Activated naive CD8-positive, alpha-beta T cell treated with anti-CD3 and anti-CD28 coated beads for 36 hours (primary cell): ENCODE measurements around the gene USP37. TPM values are rescaled to one million over a fixed set of nuclear protein-coding genes. Genes with fewer than 3 reads are reported as not detected.

Source experiments
- DNase-seq: peaks from one replicate; pipeline ENCODE4 v3.0.0; 2021
- H3K27ac Mint-ChIP-seq: one replicate; pipeline ENCODE4 v1.8.0; 2022; ENCODE audit warnings: mild to moderate bottlenecking, moderate library complexity, mixed read lengths
- H3K27me3 Mint-ChIP-seq: one replicate; pipeline ENCODE4 v1.8.0; 2022; ENCODE audit warnings: mild to moderate bottlenecking, mixed read lengths
- H3K36me3 Mint-ChIP-seq: one replicate; pipeline ENCODE4 v1.8.0; 2021; ENCODE audit warnings: mild to moderate bottlenecking, mixed read lengths
- H3K4me1 Mint-ChIP-seq: one replicate; pipeline ENCODE4 v1.8.0; 2021; ENCODE audit warnings: mixed read lengths
- H3K4me3 Mint-ChIP-seq: one replicate; pipeline ENCODE4 v1.8.0; 2022; ENCODE audit warnings: mild to moderate bottlenecking, moderate library complexity, mixed read lengths
- H3K9me3 Mint-ChIP-seq: one replicate; pipeline ENCODE4 v1.8.0; 2022; ENCODE audit warnings: mixed read lengths
- total RNA-seq, 2 experiments: library from RNA; stranded (reverse); gene quantifications; one replicate each; pipeline ENCODE4 v1.2.3, GENCODE V29; 2021

USP37 gene
- total RNA-seq, 2 experiments from 2014 or later, result 29.7 to 31.2 TPM

DNA sequence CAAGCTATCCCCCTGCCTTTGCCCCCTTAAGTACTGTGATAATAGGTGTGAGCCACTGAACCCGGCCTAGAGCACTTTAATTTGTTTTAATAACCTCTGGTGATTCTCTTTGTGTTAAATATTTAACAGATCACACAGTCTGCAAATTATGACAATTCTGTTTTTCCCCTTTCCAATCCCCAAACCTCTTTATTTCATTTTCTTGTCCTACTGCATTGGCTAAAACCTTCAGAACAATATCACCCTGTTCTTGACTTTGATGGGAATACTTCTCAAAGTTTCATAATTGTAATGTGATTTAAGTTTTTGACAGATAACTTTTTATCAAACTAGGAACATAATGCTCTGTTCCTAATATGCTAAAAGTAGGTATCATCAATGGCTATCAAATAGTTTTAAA, 44.5 kb downstream of the USP37 start:
- H3K9me3 Mint-ChIP-seq, result peaks cover 5% of the 10 kb centered on the region
- peaks cover 10% of the 10 kb centered on the region for H3K4me1 Mint-ChIP-seq
- H3K36me3 Mint-ChIP-seq, result peaks cover 55% of the 10 kb centered on the region
- no peak overlapping the region for H3K4me3 Mint-ChIP-seq
- H3K27me3 Mint-ChIP-seq, result no peaks in the 10 kb centered on the region
- no peak for DNase-seq
- H3K27ac Mint-ChIP-seq, result no peak overlapping the region

DNA sequence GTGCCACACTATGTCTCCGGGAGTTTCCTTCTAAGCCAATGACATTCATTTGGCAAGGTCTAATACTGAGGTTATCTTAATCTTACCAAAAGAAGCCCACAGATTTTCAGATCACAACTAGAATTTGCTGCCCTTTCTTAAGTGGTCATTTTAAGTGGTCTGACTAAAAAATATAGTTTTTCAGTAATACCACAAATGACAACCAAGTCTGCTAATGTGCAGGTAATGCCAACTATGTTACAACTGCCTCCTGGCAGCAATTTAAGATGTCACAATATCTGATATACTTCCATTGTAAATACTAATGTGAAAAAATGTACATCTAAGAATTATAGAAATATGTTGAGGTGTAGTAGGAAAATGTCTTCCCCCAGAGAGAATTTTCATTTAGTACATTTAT, 49.3 kb downstream of the USP37 start:
- peaks cover 35% of the 10 kb centered on the region for H3K36me3 Mint-ChIP-seq
- no peak overlapping the region for H3K4me3 Mint-ChIP-seq
- no peaks in the 10 kb centered on the region for H3K27me3 Mint-ChIP-seq
- peaks cover 29% of the 10 kb centered on the region for H3K4me1 Mint-ChIP-seq
- no peak for DNase-seq
- H3K27ac Mint-ChIP-seq, result peak overlapping the region; percentile 48
- H3K9me3 Mint-ChIP-seq, result no peaks in the 10 kb centered on the region

DNA sequence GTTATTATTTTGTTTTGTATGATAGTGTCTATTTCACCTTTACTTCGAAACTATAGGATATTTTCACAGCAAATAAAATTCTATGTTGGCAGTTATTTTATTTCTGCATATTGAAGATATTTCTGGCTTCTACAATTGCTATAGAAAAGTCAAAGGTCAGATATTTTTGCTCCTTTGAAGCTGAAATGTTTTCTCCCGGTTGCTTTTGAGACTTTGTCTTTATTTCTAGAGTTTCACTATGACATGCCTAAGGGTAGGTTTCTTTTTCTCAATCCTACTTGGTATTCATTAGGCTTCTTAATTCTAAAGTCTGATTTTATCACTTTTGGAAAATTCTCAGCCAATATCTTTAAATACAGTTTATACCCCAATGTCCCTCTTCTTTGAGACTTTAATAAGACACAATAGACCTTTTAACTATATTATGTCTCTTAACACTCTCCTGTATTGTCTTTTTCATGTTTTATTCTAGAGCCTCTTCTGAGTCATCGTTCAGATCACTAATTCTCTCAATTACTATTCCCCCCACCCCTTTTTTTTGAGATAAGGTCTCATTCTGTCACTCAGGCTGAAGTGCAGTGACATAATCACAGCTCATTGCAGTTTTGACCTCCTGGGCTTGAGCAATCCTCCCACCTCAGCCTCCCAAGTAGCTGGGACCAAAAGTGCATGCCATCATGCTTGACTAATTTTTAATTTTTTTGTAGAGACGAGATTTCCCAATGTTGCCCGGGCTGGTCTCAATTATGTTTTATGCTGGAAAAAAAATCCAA, 50.5 kb downstream of the USP37 start:
- no peak for DNase-seq
- no peak overlapping the region for H3K4me3 Mint-ChIP-seq
- H3K36me3 Mint-ChIP-seq, result peaks cover 32% of the 10 kb centered on the region
- H3K9me3 Mint-ChIP-seq, result no peaks in the 10 kb centered on the region
- no peaks in the 10 kb centered on the region for H3K27me3 Mint-ChIP-seq
- H3K4me1 Mint-ChIP-seq, result peaks cover 29% of the 10 kb centered on the region
- peak overlapping the region; percentile 76 for H3K27ac Mint-ChIP-seq

DNA sequence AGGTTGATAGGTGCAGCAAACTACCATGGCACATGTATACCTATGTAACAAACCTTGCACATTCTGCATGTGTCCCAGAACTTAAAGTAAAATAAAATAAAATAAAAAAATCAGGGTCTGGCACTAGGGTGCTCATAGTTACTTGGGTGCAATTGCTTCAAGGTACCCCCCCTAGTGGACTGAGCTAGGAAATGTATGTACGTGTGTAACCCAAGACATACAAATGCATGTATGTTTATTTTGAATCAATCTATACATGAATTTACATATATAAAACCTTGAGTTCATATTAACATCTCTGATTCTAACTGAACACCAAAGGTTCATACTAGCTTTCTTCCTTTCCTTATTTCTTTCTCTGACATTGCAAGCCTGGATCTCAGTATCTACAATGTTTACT, 51.5 kb downstream of the USP37 start:
- no peaks in the 10 kb centered on the region for H3K9me3 Mint-ChIP-seq
- H3K4me3 Mint-ChIP-seq, result no peak overlapping the region
- H3K27ac Mint-ChIP-seq, result no peak overlapping the region
- peaks cover 29% of the 10 kb centered on the region for H3K4me1 Mint-ChIP-seq
- H3K36me3 Mint-ChIP-seq, result peaks cover 30% of the 10 kb centered on the region
- no peaks in the 10 kb centered on the region for H3K27me3 Mint-ChIP-seq
- no peak for DNase-seq

DNA sequence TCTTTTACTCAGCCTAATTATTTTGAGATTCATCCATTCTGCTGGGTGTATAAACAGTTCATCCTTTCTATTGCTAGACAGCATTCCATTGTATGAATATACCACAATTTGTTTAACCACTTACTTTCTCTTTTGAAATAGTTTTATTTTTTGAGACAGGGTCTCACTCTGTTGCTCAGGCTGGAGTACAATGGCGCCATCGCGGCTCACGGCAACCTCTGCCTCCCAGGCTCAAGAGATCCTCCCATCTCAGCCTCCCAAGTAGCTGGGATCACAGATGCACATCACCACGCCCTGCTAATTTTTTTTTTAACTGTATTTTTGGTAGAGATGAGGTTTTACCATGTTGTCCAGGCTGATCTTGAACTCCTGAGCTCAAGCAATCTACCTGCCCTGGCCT, 54.5 kb downstream of the USP37 start:
- no peak overlapping the region for H3K4me3 Mint-ChIP-seq
- no peak overlapping the region for H3K27ac Mint-ChIP-seq
- H3K27me3 Mint-ChIP-seq, result no peaks in the 10 kb centered on the region
- no peak for DNase-seq
- no peaks in the 10 kb centered on the region for H3K9me3 Mint-ChIP-seq
- H3K4me1 Mint-ChIP-seq, result peaks cover 21% of the 10 kb centered on the region
- peaks cover 20% of the 10 kb centered on the region for H3K36me3 Mint-ChIP-seq

DNA sequence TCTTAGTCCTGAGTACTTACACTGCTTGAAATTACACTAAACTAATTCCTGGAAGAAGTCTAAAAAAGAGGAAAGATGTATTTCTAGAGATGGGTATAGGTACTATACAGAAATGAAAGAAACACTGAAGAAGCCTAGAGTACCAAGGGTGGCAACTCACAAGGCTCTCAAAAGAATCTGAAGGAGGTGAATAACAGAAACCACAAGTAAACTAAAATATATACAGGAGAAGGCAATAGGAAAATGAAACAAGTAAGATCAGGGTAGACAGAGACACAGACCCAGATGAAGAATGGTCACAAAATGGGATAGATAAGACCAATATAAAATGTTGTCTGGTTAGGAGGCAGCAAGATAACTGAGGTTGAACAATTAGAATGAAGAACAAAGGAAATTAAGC, 59.9 kb downstream of the USP37 start:
- H3K36me3 Mint-ChIP-seq, result peaks cover 34% of the 10 kb centered on the region

DNA sequence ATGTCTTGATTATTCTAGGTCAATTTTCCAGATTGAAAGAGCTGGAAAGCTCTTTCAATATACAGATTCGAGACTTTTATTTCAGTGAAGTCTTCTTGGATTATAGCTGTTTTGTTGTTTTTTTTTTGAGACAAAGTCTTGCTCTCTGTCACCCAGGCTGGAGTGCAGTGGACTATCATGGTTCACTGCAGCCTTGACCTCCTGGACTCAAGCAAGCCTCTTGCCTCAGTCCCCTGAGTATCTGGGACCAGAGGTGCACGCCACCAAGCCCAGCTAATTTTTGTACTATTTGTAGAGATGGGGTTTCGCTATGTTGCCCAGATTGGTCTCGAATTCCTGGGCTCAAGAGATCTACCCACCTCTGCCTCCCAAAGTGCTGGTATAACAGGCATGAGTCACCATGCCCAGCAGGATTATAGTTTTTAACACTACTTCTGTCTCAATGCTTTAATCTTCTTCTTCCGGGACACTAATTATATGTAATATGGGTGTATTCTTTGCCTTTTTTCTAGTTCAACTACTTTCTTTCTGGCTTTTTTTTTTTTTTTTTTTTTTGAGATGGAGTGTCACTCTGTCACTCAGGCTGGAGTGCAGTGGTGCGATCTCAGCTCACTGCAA, 62.3 kb downstream of the USP37 start:
- H3K4me1 Mint-ChIP-seq, result peaks cover 5% of the 10 kb centered on the region
- H3K36me3 Mint-ChIP-seq, result peaks cover 42% of the 10 kb centered on the region
- no peak overlapping the region for H3K27ac Mint-ChIP-seq
- H3K27me3 Mint-ChIP-seq, result no peaks in the 10 kb centered on the region
- no peak for DNase-seq
- no peaks in the 10 kb centered on the region for H3K9me3 Mint-ChIP-seq
- no peak overlapping the region for H3K4me3 Mint-ChIP-seq

More for the DNA sequence above, 59.9 kb downstream of the USP37 start:
- no peak for DNase-seq
- Mint-ChIP-seq H3K9me3 (no peaks in the 10 kb centered on the region), H3K27ac (no peak overlapping the region), H3K27me3 (no peaks in the 10 kb centered on the region), H3K4me1 (peaks cover 5% of the 10 kb centered on the region), H3K4me3 (no peak overlapping the region)

DNA sequence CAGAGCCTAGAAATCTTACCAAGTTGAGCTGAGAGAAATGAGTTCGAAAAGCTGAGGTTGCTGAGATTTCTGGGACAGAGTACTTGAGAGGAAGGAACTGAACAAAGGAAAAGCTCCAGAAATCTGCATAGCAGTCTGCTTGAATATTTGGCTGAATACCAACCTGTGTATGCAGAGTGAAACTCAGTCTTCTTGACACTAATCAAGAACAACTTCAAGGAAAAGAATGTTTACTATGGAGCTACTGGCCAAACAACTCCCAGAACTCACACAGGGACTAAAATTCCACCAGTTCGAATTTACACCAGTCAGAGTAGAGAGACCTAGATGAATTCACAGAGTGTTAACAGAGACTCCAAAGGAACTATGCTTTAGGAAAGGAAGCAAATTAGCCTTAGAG, 66.5 kb downstream of the USP37 start:
- H3K4me3 Mint-ChIP-seq, result no peak overlapping the region
- no peak overlapping the region for H3K27ac Mint-ChIP-seq
- peaks cover 29% of the 10 kb centered on the region for H3K36me3 Mint-ChIP-seq
- no peaks in the 10 kb centered on the region for H3K4me1 Mint-ChIP-seq
- no peaks in the 10 kb centered on the region for H3K9me3 Mint-ChIP-seq
- H3K27me3 Mint-ChIP-seq, result no peaks in the 10 kb centered on the region
- no peak for DNase-seq

DNA sequence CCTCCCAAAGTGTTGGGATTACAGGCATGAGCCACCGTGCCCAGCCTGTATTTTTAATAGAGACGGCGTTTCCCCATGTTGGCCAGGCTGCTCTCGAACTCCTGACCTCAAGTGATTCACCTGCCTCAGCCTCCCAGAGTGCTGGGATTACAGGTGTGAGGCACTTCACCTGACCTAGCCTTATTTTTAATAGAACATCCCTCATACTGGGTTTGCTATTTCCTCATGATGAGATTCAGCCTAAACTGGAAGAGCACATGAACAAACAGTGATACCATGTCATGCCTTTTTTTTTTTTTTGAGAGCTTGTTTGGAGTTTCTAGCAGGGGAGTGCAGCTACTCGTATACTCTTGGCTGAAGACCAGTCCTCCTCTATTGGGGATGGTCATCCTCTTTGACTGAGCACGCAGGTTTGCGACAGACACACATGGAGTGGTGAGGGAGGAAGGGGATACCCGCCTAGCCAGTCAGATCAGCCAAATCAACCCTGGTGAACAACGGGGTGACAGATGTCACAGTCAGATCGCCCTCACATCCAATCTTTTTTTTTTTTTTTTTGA, 67.6 kb downstream of the USP37 start:
- no peak overlapping the region for H3K4me3 Mint-ChIP-seq
- no peak overlapping the region for H3K27ac Mint-ChIP-seq
- no peaks in the 10 kb centered on the region for H3K9me3 Mint-ChIP-seq
- H3K4me1 Mint-ChIP-seq, result no peaks in the 10 kb centered on the region
- DNase-seq, result no peak
- H3K36me3 Mint-ChIP-seq, result peaks cover 24% of the 10 kb centered on the region
- no peaks in the 10 kb centered on the region for H3K27me3 Mint-ChIP-seq

DNA sequence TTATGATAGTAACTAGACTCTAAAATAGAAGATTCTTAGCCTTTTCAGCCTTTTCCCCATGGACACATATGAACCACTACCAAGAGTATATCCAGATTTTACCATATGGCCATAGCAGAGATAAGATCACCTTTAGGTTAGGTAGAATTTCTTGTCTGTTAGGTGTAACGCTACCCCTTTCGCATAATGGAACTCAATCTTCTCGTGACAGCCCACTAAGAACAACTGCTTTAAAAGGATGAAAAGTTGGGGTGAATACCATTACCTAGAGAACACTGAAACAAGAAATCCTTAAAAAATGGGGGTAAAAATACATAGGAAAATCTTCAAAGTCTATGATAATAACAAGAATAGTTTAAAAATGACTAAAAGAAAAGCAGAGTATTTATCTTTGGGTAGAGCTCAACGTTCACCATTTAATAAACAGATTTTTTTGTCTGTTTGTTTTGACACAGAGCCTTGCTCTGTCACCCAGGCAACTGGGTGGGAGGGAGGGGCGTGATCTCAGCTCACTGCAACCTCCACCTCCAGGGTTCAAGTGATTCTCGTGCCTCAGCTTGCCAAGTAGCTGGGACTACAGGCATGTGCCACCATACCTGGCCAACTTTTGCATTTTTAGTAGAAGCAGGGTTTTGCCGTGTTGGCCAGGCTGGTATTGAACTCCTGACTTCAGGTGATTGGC, 82.0 kb downstream of the USP37 start:
- Mint-ChIP-seq H3K4me3 (no peak overlapping the region), H3K9me3 (no peaks in the 10 kb centered on the region), H3K27me3 (no peaks in the 10 kb centered on the region), H3K27ac (no peak overlapping the region), H3K36me3 (peaks cover 41% of the 10 kb centered on the region), H3K4me1 (peaks cover 17% of the 10 kb centered on the region)
- DNase-seq, result no peak

DNA sequence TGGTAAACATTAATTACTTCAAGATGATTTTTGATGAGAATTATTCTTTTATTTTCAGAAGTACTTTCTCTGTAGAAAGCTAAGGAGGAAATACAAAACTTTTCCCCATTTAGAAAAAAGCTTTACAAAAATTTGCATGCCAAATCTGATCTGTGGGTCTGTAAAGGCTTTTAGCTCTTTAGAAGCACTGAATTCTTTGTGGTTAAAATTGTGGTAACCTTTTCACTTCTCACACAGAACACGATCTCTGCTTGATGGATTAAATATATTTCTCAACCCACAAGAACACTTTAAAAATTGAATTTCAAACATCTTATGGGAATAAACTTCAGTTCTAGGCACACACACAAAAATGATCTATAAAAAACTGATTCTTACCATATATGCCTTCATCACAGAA, 85.5 kb downstream of the USP37 start:
- Mint-ChIP-seq H3K27me3 (no peaks in the 10 kb centered on the region), H3K4me3 (no peak overlapping the region), H3K9me3 (no peaks in the 10 kb centered on the region), H3K4me1 (peaks cover 17% of the 10 kb centered on the region), H3K36me3 (peaks cover 32% of the 10 kb centered on the region), H3K27ac (no peak overlapping the region)
- DNase-seq, result no peak

DNA sequence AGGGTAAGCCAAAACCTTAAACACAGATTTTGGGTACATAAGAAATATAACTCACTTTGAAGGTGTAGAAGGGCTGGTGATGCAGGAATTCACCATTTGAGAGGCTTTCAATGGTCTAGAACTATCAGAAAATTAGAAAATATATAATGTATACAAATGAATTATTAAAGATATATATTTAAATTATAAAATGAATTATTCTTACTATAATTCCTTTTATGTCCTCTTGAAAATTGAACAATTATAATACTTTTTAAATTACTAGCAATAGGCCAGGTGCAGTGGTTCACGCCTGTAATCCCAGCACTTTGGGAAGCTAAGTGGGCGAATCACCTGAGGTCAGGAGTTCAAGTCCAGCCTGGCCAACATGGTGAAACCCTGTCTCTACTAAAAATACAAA, 88.6 kb downstream of the USP37 start:
- Mint-ChIP-seq H3K4me3 (no peak overlapping the region), H3K27ac (no peak overlapping the region), H3K4me1 (peaks cover 15% of the 10 kb centered on the region), H3K36me3 (peaks cover 31% of the 10 kb centered on the region), H3K9me3 (no peaks in the 10 kb centered on the region), H3K27me3 (no peaks in the 10 kb centered on the region)
- DNase-seq, result no peak

DNA sequence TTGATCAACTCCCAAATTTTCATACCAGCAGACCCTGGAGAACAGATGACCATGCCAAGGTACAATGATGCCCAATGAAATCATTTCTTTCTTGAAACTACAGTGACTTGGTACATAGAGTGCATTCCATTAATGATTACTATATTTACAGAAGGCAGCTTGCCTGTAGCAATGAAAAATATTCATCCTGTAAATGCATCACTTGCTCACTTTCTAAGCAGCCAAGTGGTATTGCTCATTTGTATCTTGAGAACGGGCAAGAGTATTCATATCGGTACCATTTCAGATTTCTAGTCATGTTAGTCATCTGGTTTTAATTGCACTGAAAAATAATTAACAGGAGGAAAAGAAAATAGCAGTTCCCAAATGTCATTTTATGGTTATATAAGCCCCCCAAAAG, 89.6 kb downstream of the USP37 start:
- Mint-ChIP-seq H3K36me3 (peaks cover 30% of the 10 kb centered on the region), H3K27me3 (no peaks in the 10 kb centered on the region), H3K4me1 (peaks cover 10% of the 10 kb centered on the region), H3K27ac (no peak overlapping the region), H3K4me3 (no peak overlapping the region), H3K9me3 (no peaks in the 10 kb centered on the region)
- no peak for DNase-seq

DNA sequence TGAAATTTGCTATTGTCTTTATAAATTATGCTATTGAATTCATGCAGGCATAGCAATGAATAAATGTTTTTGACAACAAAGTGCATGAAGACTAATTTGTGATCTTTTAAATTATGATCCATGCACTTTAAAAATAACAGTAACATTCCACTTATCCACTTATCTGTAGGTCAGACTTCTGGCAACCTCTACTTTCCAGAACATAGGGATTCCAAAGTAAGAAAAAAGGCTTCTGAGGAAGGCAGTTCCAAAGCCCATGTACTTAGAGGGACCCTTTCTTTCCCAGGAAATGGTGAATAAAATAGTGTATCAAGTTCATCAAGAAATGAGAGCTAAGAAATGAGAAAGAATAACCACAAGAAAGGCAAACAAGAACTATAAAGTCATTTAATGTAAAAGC, 90.9 kb downstream of the USP37 start:
- peaks cover 27% of the 10 kb centered on the region for H3K36me3 Mint-ChIP-seq
- no peak overlapping the region for H3K4me3 Mint-ChIP-seq
- H3K9me3 Mint-ChIP-seq, result no peaks in the 10 kb centered on the region
- no peak overlapping the region for H3K27ac Mint-ChIP-seq
- no peaks in the 10 kb centered on the region for H3K27me3 Mint-ChIP-seq
- no peaks in the 10 kb centered on the region for H3K4me1 Mint-ChIP-seq
- DNase-seq, result no peak

DNA sequence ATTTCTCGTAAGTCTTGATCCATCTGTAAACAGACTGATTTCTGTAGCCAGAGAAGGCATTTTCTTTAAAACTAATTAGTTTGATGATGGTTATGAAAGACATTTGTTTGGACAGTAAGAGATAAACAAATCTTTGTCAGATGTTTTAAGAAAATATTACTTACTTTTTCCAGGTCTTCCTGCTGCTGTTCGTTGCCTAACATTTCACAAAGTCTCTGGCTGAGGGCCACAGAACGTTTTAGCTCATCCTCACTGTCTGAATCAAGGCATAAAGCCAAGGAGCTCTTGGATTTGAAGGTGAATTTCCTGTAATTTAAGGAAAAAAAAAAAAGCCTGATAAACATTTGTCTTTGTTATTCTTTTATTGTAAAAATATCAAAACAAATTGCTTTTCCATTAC, 91.5 kb downstream of the USP37 start:
- H3K27me3 Mint-ChIP-seq, result no peaks in the 10 kb centered on the region
- no peak overlapping the region for H3K27ac Mint-ChIP-seq
- H3K36me3 Mint-ChIP-seq, result peaks cover 29% of the 10 kb centered on the region
- H3K4me3 Mint-ChIP-seq, result no peak overlapping the region
- no peak for DNase-seq
- no peaks in the 10 kb centered on the region for H3K4me1 Mint-ChIP-seq
- H3K9me3 Mint-ChIP-seq, result no peaks in the 10 kb centered on the region
